ENCODE results near the gene KCNJ16.

KCNJ16 gene

DNA sequence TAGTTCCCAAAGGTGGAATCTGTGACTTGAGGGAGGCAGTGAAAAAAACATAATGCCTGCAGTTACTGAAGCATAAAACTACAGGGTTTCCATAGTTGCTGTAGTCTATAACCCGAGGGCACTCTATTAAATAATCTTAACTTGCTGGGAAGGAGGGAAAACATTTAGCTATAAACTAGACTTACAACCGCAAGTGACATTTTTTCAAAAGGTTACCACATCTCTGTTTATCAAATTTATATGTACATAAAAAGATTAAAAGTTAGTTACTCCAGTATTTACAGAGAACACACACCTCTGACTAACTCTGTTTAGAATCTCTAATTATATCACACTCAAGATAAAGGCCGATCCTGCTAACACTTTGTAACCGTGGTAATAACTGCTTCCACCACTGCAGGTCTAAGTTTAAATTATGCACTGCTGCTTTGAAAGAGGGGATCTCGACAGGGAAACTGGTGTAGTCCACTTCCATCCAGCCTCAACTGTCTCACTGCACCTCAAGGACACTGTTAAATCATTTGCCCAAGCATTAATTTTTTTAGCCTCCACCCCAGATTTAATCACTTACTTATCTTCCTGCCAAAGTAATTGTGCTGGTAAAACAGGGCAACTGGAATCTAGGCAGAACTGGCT, 14.6 kb downstream of the KCNJ16 start:
- peak overlapping the region; percentile 82 for H3K27ac ChIP-seq
- TF ChIP-seq, protein P1, sequence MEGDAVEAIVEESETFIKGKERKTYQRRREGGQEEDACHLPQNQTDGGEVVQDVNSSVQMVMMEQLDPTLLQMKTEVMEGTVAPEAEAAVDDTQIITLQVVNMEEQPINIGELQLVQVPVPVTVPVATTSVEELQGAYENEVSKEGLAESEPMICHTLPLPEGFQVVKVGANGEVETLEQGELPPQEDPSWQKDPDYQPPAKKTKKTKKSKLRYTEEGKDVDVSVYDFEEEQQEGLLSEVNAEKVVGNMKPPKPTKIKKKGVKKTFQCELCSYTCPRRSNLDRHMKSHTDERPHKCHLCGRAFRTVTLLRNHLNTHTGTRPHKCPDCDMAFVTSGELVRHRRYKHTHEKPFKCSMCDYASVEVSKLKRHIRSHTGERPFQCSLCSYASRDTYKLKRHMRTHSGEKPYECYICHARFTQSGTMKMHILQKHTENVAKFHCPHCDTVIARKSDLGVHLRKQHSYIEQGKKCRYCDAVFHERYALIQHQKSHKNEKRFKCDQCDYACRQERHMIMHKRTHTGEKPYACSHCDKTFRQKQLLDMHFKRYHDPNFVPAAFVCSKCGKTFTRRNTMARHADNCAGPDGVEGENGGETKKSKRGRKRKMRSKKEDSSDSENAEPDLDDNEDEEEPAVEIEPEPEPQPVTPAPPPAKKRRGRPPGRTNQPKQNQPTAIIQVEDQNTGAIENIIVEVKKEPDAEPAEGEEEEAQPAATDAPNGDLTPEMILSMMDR (conservative IDR thresholded peaks at IDR 0.05): no peak

DNA sequence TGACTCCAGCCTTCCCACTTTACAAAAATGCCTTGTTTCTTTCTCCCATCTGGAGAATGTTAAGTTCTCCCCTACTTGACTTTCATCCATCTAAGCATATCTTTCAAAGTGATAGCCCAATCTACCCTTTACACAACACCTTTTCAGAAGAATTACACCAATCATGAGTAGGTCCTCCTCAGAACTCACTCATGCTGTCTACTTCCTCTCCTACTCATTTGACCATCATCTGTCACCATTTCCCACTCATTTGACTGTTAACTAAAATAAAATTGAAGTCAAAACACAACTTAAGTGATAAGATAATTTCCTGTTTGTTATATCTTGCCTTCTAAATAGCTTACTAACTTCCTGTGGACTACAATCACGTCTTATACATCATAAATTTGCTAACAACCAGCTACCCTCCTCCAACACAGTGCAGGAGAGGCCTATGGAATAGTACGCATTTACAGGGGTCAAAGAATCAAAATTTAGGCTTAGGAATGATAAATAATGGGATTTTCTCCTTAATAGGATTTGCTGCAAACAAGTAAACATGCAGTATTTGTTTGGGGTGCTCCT, 16.1 kb downstream of the KCNJ16 start:
- peak overlapping the region; percentile 82; the same call in 1 of the 2 replicates for H3K27ac ChIP-seq
- TF ChIP-seq, protein P1 (conservative IDR thresholded peaks at IDR 0.05): no peak

DNA sequence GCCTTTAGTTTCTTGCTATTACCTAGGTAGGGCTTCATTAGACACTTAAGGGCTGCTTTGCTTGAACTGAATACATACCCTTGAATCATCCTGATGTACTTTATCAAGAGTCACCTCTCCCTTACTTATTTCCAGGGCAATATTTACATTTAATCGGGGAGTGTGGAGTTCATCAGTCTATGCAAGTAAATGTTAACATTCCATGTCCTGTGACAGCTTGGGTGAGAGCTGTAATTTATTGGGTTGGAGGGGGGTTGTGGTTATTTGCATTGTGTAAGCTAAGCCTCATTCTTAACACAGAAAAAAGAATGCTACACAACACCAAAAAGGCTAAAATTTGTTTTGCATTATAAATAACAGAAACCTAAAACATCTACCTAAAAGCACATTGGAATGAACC, 16.7 kb downstream of the KCNJ16 start:
- H3K27ac ChIP-seq: peak overlapping the region; percentile 82
- TF ChIP-seq, protein P1 (conservative IDR thresholded peaks at IDR 0.05): no peak

DNA sequence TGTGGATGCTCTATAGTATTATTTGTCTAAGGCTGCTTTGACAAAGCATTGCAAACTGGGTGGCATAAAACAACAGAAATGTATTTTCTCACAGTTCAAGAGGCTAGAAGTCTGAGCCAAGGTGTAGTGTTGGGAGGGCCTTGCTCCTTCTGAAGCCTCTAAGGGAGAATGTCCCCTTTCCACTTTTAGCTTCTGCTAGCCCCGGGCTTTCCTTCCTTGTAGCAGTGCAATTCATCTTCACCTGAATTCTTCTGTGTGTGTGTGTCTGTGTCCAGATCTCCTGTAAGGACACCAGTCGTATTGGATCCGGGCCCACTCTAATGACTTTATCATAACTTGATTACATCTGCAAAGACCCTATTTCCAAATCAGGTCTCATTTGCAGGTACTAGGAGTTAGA, 18.1 kb downstream of the KCNJ16 start:
- TF ChIP-seq, protein P1 (conservative IDR thresholded peaks at IDR 0.05): no peak
- peak overlapping the region; percentile 82 for H3K27ac ChIP-seq

DNA sequence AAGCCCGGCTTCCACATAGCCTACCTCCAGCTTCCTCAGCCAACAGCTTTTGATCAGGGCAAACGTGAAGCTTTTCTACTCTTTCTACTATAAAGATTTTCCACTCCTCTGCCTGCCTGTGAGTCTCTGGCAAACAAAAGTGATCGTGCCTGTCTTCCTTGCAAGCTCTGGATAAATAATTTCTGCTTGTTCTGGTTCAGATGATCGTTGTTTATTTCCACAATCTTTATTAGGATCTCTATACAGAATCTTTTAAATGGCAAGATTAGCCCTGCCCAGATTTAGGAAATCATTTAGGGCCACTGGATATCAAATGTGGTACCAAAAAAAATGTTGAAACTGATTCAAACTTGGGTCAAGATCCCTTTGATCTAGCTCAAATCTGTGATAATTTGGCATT, 20.4 kb downstream of the KCNJ16 start:
- TF ChIP-seq, protein P1 (conservative IDR thresholded peaks at IDR 0.05): no peak
- H3K27ac ChIP-seq: peak overlapping the region; percentile 82

DNA sequence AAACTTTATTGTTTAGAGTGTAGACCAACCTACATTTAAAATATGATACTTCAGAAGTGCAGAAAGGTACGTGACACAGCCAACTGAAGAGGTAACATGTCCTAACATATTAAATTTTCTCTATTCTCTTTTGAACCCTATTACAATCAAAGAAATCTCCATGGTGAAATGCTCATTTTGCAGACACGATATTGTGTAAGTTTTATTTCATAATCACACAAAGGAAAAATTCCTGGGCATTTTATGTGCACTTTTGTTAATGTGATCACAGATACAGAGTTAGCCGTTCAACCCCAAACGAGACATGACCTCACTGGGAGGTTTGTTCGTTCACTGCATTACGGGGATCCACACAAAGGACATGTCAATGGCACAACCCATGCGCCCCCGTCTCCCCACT, 21.8 kb downstream of the KCNJ16 start:
- TF ChIP-seq, protein P1 (conservative IDR thresholded peaks at IDR 0.05): no peak
- peak overlapping the region; percentile 82; the same call in 1 of the 2 replicates for H3K27ac ChIP-seq

DNA sequence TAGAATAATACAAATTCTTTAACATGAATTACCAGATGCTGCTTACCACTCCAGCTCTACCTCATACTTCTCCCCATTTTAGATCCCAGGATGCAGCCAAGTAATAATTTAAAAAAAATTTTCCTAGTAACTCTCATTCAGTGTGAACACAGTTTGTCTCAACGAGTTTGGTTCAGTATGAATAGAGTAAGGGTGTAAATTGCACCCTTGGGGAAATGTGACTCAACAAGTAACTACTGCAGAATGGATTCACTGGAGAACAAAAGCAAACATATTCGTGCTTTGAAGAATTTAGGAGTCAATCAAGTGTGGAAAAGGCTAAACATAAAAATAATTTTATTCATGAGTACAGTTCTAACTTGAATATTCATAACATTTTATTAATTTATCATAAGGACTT, 23.0 kb downstream of the KCNJ16 start:
- TF ChIP-seq, protein P1 (conservative IDR thresholded peaks at IDR 0.05): no peak
- H3K27ac ChIP-seq: peak overlapping the region; percentile 82; the same call in 1 of the 2 replicates

Data from VCaP (cell line).